HTR-8/SVneo (cell line): ENCODE data around the gene ZNF76.
A peak's percentile ranks its signal among the peaks of the same experiment; 100 is the strongest.

Experiments used
- DNase-seq: peaks from one replicate; pipeline ENCODE4 v3.0.0; 2011; ENCODE audit warnings: low spot score, mixed read lengths; ENCODE audit not compliant: insufficient read length
- FAIRE-seq: peaks from 2 replicates; lab custom pipeline; 2011; peaks lifted over from hg19 to GRCh38; lab: Jason Lieb, UNC

ZNF76 gene

GRCh38 chr6:35259194-35259947 is at the start of gene ZNF76:
Gene ZNF76 (plus strand): TSS chr6:35259735. CDS start chr6:35281152, 21,417 bp downstream.
- FAIRE-seq (peak; percentile 38), DNase-seq (peak; percentile 99)

- no peak for DNase-seq
- no peak for FAIRE-seq
Measured at GRCh38 chr6:35213298-35213791, 46.2 kb upstream of the ZNF76 start.

GRCh38 chr6:35213824-35214756 is 45.4 kb upstream of the ZNF76 start, which contains the start of gene SCUBE3:
Gene SCUBE3 (plus strand): TSS chr6:35213956. CDS start chr6:35214419, 463 bp downstream.
- FAIRE-seq (peak; percentile 62), DNase-seq (peak; percentile 62)

GRCh38 chr6:35214869-35215664 is 44.5 kb upstream of the ZNF76 start:
- FAIRE-seq = no peak
- DNase-seq = no peak

- no peak for DNase-seq
- peak; percentile 58 for FAIRE-seq
Measured at GRCh38 chr6:35215665-35216411, 43.7 kb upstream of the ZNF76 start.

GRCh38 chr6:35216412-35216732 is 43.2 kb upstream of the ZNF76 start:
- no peak for FAIRE-seq

GRCh38 chr6:35216851-35217811 is 42.4 kb upstream of the ZNF76 start:
- no peak for DNase-seq
- FAIRE-seq = peak; percentile 40

More at GRCh38 chr6:35216412-35216732, 43.2 kb upstream of the ZNF76 start:
- DNase-seq = no peak

GRCh38 chr6:35218021-35218420 is 41.5 kb upstream of the ZNF76 start:
- DNase-seq (no peak), FAIRE-seq (peak; percentile 23)

GRCh38 chr6:35218456-35218855 is 41.1 kb upstream of the ZNF76 start:
- DNase-seq (no peak), FAIRE-seq (no peak)

- FAIRE-seq (no peak), DNase-seq (no peak)
Measured at GRCh38 chr6:35219683-35220326, 39.7 kb upstream of the ZNF76 start.

GRCh38 chr6:35220711-35221110 is 38.8 kb upstream of the ZNF76 start:
- DNase-seq (no peak), FAIRE-seq (no peak)

- no peak for FAIRE-seq
Measured at GRCh38 chr6:35223396-35223795, 36.1 kb upstream of the ZNF76 start.

GRCh38 chr6:35224720-35225119 is 34.8 kb upstream of the ZNF76 start:
- FAIRE-seq (no peak), DNase-seq (no peak)

More at GRCh38 chr6:35223396-35223795, 36.1 kb upstream of the ZNF76 start:
- no peak for DNase-seq

- FAIRE-seq (no peak), DNase-seq (no peak)
Measured at GRCh38 chr6:35228481-35228880, 31.1 kb upstream of the ZNF76 start.

- DNase-seq (no peak), FAIRE-seq (no peak)
Measured at GRCh38 chr6:35229304-35229703, 30.2 kb upstream of the ZNF76 start.

- DNase-seq (no peak), FAIRE-seq (no peak)
Measured at GRCh38 chr6:35230498-35230897, 29.0 kb upstream of the ZNF76 start.

GRCh38 chr6:35230950-35231349 is 28.6 kb upstream of the ZNF76 start:
- DNase-seq = no peak

GRCh38 chr6:35231563-35231962 is 28.0 kb upstream of the ZNF76 start:
- no peak for DNase-seq
- FAIRE-seq = no peak

More at GRCh38 chr6:35230950-35231349, 28.6 kb upstream of the ZNF76 start:
- no peak for FAIRE-seq
